Activated effector memory CD4-positive, alpha-beta T cell treated with Interleukin-2 at 50 U/mL for 16 hours (primary cell): ENCODE measurements around the gene PAQR6.

Experiments used
- DNase-seq: peaks from one replicate; pipeline ENCODE4 v3.0.0-alpha.2; 2020

PAQR6 gene

DNA sequence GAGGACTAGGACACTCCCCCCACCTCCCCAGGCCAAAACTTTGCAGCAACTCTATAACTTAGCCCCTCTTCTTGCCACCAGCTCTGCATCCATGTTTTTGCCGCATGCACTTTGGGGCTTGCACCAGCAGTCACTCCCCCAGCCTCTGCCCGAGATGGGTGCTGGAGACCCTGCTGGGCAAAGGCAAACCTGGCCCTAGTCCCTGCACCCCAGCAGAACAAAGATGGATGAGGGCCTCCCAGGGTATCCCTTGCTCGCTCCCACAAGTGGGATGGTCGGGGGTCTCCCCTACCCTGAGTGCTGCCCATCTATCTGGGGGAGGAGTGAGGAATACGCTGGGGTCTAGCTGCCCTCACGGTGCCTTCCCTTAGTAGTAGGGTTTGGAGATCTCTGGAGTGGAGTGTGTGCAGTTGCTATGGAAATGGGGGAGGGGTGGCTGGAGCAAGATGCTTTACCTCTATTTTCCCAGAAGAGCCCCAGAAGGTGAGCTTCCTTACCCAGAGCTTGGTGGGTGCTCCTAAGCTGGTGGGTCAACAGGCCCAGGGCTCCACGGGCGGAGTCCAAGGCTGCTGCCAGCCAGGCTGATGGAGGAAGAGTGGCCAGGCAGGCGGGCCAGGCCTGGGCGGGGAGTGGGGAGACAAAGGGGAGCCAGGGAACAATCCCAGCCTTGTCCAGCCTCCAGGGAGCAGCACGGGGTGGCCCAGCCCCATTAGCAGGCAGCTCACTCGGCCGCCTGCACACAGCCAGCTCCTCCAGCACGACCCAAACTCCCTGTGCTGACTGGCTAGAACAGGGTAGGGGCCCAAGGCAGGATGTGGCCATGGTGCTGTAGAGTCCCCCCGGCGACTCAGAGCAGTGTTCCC is at the start of gene PAQR6:
Gene PAQR6 (minus strand): TSS at position 597 of the 863 bp plus-strand sequence. CDS start 1,325 bp downstream, outside the sequence.
- no peak for DNase-seq

DNA sequence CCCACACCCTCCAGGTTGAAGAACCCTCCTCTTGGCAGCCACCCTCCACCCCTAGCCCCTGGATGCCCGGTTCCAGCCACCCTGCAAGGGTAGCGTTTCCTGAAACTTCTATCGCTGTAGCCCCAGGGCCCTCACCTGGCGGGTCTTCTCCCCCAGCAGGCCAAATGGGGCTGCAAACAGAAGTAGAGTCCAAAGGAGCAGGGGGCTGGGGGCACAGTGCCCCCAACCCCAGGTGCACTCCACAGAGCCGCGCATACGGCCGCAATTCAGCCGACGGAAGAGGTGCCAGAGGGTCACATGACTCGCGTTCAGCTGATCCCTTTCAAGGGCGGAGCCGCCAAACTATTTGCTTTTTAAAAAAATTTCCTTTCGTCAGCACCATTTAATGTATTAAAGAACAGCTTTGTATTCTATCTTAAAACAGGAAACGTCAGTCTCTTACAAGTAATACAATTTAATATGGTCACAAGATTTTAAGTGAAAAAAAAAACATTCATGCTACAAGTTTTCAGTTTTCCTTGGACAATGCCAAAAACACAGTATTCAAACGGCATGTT is 47.6 kb upstream of the PAQR6 start, which contains the start of gene GLMP:
Gene GLMP (minus strand): TSS at position 289 of the 557 bp plus-strand sequence. CDS start 34 bp downstream, at position 255.
- peak; percentile 44 for DNase-seq

- no peak for DNase-seq
Measured at GRCh38 chr1:156293895-156294294, 46.0 kb upstream of the PAQR6 start.

DNA sequence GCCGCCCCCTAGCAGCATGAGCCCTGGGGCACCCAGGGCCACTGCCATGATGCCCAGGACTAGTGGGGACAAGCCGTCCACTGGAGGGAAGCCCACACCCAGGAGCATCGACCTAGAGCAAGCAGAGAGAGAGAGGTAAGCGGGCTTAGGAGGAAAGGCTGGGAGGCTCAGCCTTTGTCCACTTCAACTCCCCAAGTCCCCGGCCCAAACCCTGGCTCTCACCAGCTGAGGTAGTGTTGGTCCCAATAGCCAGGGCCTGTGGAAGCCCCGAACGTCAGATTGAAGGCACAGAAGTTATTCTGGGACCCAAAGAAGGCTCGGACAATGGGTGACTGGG is 45.2 kb upstream of the PAQR6 start:
- DNase-seq, result no peak

DNA sequence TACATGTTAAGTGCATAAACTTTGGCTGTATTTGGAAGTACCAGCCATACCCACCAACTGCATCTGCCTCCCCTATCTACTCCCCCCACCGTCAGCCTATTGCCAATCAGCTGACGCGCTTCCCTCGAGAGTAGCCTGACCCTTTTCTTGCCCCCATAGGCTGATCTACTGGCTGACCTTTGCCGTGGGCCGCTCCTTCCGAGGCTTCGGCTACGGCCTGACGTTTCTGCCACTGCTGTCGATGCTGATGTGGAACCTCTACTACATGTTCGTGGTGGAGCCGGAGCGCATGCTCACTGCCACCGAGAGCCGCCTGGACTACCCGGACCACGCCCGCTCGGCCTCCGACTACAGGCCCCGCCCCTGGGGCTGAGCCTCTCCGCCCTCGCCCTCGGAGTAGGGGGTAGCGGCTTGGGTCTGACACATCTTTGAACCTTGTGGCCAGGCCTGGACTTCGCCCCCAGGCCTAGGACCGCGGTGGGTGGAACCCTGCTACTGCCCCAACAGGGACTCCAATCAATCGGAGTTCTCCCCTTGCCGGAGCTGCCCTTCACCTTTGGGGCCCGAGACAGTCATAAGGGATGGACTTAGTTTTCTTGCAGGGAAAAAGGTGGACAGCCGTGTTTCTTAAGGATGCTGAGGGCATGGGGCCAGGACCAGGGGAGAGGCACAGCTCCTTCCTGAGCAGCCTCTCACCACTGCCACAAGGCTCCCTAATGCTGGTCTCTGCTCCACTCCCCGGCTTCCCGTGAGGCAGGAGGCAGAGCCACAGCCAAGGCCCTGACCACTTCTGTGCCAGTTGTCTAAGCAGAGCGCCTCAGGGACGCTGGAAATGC is 43.6 kb upstream of the PAQR6 start:
- DNase-seq, result no peak

GRCh38 chr1:156289857-156290256 is 42.0 kb upstream of the PAQR6 start:
- no peak for DNase-seq

GRCh38 chr1:156286061-156286460 is 38.2 kb upstream of the PAQR6 start:
- DNase-seq, result no peak

DNA sequence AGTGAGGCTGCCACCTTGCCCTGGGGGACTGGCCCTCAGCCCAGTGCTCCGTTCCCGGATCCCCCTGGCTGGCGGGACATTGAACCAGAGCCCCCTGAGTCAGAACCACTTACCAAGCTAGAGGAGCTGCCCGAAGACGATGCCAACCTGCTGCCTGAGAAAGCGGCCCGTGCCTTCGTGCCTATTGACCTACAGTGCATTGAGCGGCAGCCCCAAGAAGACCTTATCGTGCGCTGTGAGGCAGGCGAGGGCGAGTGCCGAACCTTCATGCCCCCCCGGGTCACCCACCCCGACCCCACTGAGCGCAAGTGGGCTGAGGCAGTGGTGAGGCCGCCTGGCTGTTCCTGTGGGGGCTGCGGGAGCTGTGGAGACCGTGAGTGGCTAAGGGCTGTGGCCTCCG is 37.6 kb upstream of the PAQR6 start:
- DNase-seq, result no peak

GRCh38 chr1:156284757-156285156 is 36.9 kb upstream of the PAQR6 start:
- no peak for DNase-seq

DNA sequence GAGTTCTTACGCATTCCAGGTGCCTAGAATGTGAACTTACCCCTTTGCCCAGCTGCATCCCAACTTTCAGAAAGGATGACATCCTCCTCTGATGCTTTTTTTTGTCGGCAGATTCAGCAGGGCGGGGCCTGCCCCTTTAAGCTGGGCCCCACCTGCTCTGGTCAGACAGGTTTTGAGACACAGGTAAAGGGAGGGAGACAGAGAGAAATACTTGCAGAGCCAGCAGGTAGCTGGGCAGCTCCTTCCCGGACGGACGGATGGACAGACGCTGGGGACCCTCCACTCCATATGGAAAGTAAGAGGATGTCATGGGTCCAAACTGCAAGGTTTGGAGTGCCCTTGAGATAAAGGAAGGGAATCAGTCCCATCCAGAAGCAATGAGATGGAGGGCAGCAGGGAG is 36.3 kb upstream of the PAQR6 start, which contains the start of gene TMEM79:
Gene TMEM79 (plus strand): TSS at position 214 of the 400 bp plus-strand sequence. CDS start 902 bp downstream, outside the sequence.
- DNase-seq, result no peak

- no peak for DNase-seq
Measured at GRCh38 chr1:156283521-156283920, 35.7 kb upstream of the PAQR6 start.

DNA sequence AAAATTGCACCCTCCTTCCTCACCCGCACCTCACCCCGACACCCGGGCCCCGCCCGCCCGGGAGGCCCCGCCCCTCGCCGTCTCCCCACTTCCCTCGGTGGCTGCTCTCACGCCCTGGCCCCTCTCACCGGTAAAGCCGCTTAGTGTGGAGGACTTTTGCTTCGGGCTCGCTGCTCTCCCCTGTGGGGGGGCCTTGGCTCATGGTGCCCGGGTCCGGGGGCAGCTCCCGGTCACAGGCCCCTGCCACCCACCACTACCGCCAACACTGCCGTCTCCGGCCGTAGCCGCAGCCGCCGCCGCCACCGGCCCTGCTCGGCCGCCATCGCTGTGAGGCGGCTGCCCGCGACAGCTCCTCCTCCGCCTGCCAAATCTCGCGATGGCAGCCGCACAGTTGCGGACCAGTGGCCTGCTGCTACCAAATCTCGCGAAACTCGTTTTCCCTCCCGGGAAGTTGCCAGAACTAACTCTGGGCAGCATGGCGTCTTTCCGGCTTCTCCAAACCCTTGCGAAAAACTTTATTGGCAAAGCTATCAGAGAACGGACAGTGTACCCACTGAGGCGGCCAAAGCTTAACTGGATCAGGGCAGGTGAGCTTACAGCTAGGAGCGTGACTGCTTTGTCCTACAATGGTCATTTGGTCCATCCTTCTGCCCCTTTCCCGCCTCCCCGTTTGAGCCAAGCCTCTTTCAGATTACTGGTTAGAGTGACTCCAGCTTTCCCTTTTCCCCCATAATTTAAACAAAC is 34.8 kb upstream of the PAQR6 start, which contains the start of gene SMG5:
Gene SMG5 (minus strand): TSS at position 347 of the 744 bp plus-strand sequence. CDS start 145 bp downstream, at position 202.
- DNase-seq, result peak; percentile 92

- DNase-seq, result no peak
Measured at GRCh38 chr1:156281693-156282478, 34.0 kb upstream of the PAQR6 start.

- peak; percentile 2 for DNase-seq
Measured at GRCh38 chr1:156281281-156281680, 33.4 kb upstream of the PAQR6 start.

GRCh38 chr1:156279837-156280236 is 32.0 kb upstream of the PAQR6 start:
- DNase-seq, result no peak

DNA sequence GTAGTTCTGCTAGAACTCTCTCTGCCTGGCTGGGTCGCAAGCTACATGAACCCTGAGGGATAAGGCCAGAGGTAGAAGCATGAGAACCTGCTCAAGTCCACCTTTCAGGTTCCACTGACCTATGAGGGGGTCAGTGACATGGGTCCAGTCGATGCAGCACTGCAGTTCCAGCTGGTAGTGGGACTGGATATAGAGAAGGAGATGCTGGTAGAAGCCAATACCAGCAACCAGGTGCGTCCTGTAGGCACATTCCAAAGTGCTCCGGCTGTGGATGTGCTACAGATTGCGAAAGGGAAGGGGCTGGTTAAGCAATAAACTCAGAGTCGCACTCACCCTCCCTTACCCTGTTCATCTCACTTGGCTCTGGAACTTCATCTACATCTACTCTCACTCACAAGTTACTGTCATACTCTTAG is 29.1 kb upstream of the PAQR6 start:
- no peak for DNase-seq

- DNase-seq, result no peak
Measured at GRCh38 chr1:156276532-156276931, 28.7 kb upstream of the PAQR6 start.

DNA sequence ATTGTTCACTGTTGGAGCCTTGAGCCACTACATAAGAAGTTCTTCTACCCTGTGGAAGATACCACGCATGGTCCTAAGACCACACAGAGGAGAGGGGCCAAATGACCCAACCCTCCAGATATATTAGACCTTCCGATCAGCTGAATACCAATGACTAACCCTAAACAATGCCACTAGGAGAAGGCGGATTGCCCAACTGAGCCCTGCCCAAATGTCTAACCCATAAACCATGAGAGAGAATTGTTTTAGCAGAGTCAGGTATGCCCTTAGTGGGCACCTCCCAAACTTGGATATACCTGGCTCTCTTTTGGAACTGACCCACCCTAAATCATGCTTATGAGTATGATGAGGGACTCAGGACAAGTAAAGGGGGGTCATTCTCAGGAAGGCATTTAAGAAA is 22.5 kb upstream of the PAQR6 start:
- DNase-seq, result no peak

DNA sequence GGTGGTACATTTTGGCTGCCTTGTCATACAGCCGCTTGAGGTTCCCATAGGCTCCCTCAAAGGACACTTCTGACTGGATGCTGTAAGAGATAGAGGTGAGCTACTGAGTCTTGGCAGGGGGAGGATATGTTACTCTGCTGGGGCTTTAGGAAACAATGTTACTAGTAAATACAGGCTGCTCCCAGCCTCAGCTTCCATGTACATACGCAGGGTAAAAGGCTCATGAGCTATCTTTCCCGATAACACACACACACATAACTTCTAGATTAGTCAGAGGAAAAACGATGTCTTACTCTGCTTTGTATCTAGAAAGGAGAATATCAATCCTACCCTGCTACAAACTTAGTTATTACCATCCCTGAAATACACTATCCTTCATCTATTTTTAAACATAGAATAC is 20.5 kb upstream of the PAQR6 start:
- DNase-seq, result no peak

DNA sequence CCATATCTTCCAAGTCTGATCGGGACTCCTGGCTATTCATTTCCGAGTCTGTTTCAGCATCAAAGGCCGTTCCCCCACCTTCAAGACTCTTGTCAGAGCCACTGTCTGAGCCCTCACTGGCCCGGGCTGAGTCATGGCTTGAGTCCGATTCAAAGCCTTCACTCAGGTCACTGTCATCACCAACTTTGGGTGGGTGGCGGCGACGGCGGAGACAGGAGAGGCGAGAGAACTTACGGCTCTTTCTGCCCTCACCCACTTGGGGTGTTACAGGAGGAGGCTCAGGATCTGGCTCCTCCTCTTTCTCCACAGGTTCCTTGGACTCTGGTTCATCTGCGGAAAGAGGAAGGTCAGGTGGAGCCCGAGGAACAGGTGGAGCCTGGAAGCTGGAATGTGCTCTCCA is 18.2 kb upstream of the PAQR6 start:
- DNase-seq, result no peak

- no peak for DNase-seq
Measured at GRCh38 chr1:156263288-156263655, 15.4 kb upstream of the PAQR6 start.
